ENCODE results near the gene ARHGAP31. TPM values are rescaled to one million over a fixed set of nuclear protein-coding genes. Genes with fewer than 3 reads are reported as not detected.

Gene ARHGAP31
- total and polyA plus RNA-seq, 2 of the 8 experiments (the other 6 are each of a cell fraction or from before 2014, with no cell fraction given) = 1.1 to 7.6 TPM

GRCh38 chr3:119362940-119363725, 69.0 kb downstream of the ARHGAP31 start (continued):
- TF ChIP-seq CHD7 (IDR thresholded peaks at IDR 0.05; ENCODE audit: insufficient replicate concordance, low read length) = no peak
- no peak for TF ChIP-seq KDM4A (IDR thresholded peaks at IDR 0.05; ENCODE audit: low read depth, low read length, severe bottlenecking)
- no peak for TF ChIP-seq USF2 (IDR thresholded peaks at IDR 0.05; ENCODE audit: low read length)
- no peak for TF ChIP-seq NRF1 (IDR thresholded peaks at IDR 0.05; ENCODE audit: low read depth, low read length)
- TF ChIP-seq RAD21 (IDR thresholded peaks at IDR 0.05 in 1 of 2, conservative IDR thresholded peaks at IDR 0.05 in 1 of 2; ENCODE audit: low read depth in 2 of 2, low read length in 2 of 2) = no peak
- TF ChIP-seq KDM1A (IDR thresholded peaks at IDR 0.05; ENCODE audit: borderline replicate concordance, low read length) = no peak

Measured in H1 (cell line).